GM12875 (cell line): ENCODE results near the gene PLIN5.

Experiments
- H3K4me3 ChIP-seq: one replicate; pipeline ENCODE4 v1.5.1; 2011; ENCODE audit warnings: low read depth, low read length, control low read depth
- TF ChIP-seq, protein P1 (sequence below): IDR thresholded peaks from 2 replicates; pipeline ENCODE4 v1.5.1; 2011; ENCODE audit warnings: low read depth, mild to moderate bottlenecking, control low read depth, inconsistent platforms, low read length, moderate library complexity, borderline replicate concordance; ENCODE audit not compliant: insufficient read depth

Gene PLIN5

DNA sequence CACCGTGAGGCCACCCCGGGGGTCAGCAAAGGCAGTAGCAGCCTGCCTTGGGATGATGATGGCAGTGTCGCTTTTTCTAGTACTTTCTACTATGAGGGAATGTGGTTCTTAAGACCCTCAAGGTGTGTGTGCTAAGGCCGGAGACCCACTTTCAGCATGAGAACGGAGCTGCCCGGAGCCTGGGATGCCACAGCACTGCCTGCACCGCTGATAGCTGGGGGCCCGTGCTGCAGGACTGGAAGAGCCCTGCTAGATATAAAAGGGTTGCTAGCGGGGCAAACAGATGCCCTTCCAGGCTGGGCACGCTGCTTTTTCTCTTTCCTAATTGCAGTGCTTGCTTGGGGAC is 31.2 kb downstream of the PLIN5 start:
- TF ChIP-seq, protein P1, sequence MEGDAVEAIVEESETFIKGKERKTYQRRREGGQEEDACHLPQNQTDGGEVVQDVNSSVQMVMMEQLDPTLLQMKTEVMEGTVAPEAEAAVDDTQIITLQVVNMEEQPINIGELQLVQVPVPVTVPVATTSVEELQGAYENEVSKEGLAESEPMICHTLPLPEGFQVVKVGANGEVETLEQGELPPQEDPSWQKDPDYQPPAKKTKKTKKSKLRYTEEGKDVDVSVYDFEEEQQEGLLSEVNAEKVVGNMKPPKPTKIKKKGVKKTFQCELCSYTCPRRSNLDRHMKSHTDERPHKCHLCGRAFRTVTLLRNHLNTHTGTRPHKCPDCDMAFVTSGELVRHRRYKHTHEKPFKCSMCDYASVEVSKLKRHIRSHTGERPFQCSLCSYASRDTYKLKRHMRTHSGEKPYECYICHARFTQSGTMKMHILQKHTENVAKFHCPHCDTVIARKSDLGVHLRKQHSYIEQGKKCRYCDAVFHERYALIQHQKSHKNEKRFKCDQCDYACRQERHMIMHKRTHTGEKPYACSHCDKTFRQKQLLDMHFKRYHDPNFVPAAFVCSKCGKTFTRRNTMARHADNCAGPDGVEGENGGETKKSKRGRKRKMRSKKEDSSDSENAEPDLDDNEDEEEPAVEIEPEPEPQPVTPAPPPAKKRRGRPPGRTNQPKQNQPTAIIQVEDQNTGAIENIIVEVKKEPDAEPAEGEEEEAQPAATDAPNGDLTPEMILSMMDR, result no peak
- no peak overlapping the region for H3K4me3 ChIP-seq

GRCh38 chr19:4503132-4503824 is 31.7 kb downstream of the PLIN5 start:
- TF ChIP-seq, protein P1, result no peak
- no peak overlapping the region for H3K4me3 ChIP-seq

DNA sequence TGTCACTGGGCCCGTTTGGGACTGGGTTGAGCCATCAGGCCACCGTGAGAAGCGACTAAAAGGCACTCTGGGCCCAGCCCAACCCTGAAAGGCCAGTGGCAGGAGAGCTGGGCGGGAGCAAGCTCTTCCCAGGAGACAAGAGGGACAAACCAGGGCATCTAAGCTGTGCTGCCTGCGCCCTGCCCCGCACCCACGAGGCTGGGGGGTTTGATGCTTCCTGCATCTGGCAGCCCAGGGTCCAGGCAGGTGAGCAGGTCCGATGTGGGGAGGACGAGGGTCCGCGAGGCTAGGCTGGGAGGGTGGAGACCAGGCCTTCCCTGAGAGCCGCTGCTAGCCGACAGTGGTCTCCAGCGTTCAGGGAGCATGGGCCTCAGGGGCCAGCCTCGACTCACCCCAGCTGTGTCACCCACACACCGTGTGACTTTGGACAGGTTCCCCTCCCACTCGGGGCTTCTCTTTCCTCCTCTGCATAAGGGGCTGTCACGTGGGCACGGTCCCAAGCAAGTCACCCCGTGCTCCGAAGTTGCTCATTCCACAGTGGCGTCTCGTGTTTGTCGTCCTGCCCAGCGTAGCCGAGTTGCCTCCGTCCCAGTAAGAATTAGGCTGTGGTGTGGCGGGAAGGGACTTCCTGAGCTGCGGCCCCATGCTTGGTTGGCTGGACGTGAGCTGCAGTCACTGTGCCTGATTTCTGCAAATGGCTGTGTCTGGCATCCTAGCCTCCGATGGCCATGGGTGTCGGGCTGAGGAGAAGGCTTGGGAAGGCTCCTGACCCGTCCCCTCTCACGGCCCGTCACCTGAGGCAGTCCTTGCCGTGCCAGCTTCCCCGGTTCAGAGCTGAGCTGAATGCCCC is 32.5 kb downstream of the PLIN5 start:
- TF ChIP-seq, protein P1, result no peak
- no peak overlapping the region for H3K4me3 ChIP-seq

DNA sequence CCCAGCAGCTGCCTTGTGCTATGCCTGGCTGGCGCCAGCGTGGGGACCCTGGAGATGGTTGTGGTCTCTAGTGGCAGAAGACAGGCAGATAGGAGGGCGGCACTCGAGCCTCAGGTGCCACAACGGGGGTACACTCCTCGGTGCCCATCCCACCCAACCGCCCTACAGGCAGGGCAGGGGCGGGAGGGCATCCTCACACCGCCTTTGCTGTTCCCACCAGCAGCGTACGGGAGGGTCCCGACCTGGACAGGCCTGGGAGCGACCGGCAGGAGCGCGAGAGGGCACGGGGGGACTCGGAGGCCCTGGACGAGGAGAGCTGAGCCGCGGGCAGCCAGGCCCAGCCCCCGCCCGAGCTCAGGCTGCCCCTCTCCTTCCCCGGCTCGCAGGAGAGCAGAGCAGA is 33.3 kb downstream of the PLIN5 start:
- TF ChIP-seq, protein P1, result no peak
- no peak overlapping the region for H3K4me3 ChIP-seq

DNA sequence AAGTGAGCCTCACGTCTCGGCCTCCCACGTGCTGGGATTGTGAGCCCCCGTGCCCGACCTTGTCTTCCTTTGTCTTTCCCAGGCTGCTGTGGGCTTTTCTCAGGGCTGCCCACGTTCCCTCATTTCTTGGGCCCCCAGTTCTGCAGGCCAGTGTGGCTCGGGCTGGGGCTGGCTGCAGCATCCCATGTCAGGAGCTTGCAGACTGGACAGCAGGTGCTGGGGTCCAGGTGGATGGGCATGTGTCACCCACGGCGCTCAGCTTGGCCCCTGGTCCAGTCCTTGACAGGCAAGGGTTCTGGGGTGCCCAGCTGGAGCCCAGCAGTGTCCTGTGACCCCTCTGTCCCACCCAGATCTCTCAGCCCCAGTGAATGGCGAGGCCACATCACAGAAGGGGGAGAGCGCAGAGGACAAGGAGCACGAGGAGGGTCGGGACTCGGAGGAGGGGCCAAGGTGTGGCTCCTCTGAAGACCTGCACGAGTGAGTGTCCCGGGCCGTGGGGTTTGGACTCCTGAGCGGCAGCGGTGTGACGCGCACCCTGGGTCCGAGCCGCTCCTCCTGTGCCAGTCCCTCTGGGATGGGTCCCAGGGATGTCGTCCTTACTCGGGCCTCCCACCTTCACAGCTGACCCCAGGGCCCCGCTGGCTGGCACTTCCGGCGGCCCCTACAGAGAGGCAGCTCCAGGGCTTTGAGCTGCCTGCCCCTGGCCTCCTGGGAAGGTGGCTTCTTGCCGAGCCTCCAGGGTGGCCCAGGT is 34.0 kb downstream of the PLIN5 start:
- TF ChIP-seq, protein P1, result no peak
- no peak overlapping the region for H3K4me3 ChIP-seq

GRCh38 chr19:4499855-4500254 is 35.2 kb downstream of the PLIN5 start:
- H3K4me3 ChIP-seq, result no peak overlapping the region
- TF ChIP-seq, protein P1, result no peak
